GM18499 (cell line): Measurements from ENCODE around the gene ARHGDIB.

Experiments used
- ATAC-seq: cut with Tn5 transposase; IDR thresholded peaks from one replicate; pipeline ENCODE4 v1.9.1; 2021; ENCODE audit warnings: moderate number of reproducible peaks; ENCODE audit not compliant: insufficient read depth, unreplicated experiment

Gene ARHGDIB

DNA sequence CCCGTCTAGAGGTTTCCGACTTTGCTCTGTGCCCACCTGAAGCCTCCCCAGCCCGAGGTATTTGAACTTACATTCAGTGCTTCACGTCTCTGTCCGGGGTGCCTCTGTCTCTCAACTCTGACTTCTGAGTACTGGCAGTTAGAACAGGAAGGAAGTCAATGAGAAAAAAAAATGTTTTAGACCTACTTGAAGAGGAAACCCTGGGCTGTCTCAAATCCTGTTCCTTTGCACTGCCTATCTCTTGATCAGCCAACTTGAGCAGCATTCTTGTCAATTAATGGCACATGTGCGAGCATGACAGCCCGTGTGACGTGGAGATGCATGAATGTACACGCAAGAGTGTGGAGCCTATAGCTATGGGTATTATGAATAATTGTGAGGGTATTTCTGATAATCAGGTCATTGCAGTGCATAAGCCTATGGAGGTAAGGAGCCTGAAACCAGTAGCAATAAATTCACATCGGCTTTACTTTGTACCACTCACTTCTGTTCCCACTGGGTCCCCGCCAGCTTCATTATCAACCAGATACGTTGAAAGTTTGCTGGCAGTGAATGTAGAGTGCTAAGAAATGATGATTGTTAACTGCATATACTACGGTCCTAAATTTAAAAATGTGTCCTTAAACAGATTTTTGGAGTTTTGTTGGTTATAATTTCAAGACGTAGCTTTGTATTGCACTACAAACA lies at the start of gene ARHGDIB:
ARHGDIB (minus strand) TSS at position 136 of the 687 bp plus-strand sequence. CDS start 10,889 bp downstream, outside the sequence.
- peak; percentile 52 for ATAC-seq

DNA sequence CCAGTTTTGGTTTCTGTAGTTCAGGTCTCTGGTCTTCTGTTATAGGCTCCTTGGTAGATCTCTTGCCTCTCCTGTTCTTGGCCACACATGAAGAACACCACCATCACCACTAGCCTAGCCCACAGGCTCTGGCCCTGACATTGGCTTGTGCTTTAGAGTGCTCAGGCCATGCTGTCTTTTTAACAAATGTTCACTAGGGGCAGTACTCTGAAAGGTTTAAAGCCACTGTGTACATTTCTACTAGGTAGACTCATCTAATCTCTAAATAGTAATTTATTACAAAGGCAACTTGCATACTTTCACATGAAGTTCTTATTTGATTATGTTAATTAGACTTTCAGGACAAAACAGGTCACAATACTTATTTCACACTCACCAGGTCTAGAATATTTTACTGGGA lies 49.8 kb upstream of the ARHGDIB start:
- no peak for ATAC-seq

DNA sequence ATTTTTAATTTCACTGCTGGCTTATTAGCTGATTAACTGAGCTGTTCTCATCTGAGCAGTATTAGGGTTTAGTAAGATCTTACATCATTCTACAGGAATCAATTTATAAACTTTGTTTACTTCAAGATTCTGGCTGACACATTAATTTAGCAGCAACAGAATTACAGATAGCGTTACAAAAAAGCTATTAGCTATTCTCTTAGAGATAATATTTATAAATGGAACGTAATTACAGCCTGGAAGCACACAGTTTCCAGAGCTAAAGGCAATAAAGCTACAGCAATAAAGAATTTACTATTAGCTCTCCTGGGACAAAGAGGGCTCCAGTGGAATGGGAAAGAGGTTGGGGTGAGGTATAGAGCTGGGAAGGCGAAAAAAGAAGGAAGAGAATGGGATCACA lies 46.1 kb upstream of the ARHGDIB start:
- ATAC-seq = no peak

DNA sequence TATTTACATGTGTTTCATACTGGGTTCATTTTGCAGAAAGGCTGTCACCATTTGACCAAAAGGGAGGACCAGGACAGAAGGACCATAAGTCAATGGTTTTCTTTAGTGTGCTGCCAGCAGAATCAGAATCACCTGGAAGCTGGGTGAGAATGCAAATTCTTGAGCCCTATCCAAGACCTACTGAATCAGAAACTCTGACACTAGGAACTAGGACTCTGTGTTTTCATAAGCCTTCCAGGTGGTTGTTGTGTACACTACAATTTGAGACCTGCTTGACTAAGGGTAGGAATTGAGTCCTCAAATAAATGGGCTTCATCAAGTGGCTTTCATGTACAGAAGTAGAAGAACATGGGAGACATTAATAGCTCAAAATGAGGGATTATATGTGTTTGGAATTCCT lies 43.7 kb upstream of the ARHGDIB start:
- ATAC-seq = no peak

DNA sequence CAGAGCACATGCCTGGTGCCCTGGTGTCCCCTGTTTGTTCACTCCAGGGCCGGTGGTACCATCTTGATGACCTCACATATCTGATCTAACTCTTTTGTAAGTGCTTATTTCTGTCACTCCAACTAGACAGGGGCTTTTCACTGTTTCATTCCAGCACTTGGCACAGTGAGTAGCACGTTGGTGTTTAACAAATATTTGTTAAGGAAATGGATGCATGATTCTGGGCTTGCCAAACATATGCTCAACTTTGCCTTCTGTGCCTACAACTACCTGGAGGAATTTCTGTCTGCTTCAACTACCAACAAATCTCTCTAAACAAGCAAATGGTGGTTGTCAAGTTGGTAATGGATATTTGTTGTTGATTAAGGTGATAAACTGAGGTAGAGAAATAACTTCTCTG lies 43.0 kb upstream of the ARHGDIB start:
- ATAC-seq = no peak

DNA sequence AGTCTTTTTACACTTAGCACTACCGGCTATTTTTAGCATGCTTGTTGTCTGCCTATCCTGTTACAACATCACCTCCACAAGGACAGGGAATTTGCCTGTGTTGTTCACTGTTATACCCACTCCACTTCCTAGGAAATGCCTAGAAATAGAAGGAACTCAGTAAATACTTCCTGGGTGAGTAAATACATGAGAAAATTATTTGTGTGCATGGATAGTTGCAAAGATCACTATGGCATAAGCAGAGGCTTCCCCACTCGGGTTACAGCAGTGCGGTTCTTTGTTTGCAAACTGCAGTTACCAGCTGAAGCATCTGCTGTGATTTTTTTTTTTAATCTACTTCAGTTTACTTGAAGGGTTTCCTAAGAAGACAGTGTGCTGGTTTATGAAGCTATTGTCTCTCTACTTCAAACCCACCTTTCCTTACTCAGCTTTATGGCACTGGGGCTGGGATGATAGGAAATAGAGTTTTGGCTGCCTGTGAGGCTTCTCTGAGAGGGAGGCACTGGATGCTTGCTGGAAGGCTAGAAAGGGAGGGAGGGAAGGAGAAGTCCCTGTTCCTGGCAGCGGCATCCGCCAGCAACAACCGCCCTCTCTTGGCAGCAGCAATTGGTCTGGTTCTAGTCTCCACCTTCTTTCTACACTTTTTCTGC lies 40.5 kb upstream of the ARHGDIB start:
- no peak for ATAC-seq

DNA sequence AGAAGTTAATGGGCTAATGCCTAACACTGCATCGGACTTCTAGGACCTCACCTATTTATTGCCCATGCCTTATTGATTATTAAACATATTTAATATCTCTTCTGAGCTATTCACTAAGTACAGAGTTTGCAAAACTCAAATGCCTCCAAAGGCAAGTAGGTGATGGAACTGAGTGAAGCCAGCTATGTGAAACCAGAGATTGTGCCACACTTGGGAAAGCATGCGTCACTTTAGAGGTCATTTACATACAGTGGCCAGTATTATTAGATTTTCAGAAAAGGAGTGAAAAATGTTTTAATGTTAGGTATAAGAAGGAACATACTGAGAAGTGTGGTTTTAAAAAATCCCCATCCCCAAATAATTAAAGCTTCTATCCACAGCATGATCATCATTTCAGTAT lies 39.2 kb upstream of the ARHGDIB start:
- ATAC-seq = no peak

DNA sequence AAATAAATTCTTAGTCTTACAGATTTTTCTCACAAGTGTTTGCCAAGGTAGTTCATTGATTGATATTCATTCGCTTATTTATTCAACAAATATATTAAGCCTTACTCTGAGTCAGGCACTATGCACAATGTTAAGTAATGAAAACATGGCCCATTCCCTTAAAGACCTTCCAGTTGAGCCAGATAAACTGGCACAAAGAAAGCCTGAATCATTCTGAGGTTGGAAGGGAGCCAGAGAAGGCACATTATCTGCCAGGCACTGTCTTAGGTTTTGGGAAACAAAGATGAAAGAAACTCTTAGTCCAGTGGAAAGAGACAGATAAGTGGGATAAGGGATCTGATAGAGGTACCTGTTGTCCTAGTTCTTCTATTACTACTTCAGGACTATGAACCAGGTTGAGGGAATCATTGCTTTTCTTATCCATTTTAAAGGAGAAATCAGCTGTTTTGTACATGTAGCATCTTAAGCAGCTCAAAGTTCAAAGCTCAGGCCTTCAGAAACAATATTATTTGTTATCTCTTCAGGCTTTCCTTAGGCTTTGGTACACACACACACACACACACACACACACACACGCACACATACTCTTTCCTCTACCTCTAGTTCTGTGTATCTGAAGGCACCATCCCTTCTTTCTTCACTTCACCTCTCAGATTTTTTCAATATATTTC lies 38.4 kb upstream of the ARHGDIB start:
- no peak for ATAC-seq

DNA sequence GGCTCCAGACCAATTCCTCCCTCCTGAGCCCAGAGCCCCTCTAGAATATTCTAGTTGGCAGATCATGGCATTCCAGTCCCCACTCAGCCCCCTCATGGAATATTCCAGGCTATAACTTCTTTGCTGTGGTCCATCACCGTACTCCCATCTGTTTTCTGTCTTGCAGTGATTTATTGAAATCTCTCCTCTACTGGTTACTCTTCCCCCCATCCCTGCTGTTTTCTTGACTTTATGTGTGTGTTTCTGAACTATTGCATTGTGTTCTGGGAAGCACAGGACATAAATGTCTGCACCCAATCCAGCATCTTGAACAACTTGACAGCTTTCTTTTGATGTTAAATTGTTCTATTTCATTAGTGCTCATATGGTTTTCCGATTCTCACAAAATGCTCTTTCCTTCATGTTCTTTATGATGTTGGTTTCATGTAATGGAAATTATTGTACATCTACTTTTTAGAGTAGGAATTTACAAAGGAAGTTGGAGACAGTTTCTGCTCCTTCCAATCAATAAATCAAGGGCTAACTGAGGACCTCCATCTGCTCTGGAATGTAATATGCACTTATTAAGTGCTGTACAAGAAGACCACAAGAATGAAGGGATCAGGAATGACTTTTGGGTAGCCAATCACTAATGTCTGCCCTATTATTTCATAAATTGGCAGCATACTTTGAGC lies 37.8 kb upstream of the ARHGDIB start:
- no peak for ATAC-seq

DNA sequence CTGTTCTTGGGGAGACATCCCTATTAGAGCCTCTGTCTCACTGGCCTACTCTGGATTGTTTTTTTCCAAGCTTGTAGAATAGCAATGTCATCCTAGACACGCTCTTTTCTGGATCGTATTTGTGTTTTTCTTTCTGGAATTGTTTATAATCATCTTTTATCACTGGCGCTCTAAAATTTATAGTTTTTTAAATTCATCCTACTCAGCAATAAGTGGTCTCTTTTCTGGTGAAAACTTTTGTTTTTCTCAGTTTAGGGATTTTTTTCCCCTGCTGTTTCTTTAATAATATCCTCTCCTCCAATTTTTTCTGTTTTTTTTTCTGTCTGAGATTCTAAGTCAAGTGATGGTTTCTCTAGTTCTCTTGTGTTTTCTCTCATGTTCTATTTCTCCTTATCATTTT lies 36.6 kb upstream of the ARHGDIB start:
- ATAC-seq = no peak

DNA sequence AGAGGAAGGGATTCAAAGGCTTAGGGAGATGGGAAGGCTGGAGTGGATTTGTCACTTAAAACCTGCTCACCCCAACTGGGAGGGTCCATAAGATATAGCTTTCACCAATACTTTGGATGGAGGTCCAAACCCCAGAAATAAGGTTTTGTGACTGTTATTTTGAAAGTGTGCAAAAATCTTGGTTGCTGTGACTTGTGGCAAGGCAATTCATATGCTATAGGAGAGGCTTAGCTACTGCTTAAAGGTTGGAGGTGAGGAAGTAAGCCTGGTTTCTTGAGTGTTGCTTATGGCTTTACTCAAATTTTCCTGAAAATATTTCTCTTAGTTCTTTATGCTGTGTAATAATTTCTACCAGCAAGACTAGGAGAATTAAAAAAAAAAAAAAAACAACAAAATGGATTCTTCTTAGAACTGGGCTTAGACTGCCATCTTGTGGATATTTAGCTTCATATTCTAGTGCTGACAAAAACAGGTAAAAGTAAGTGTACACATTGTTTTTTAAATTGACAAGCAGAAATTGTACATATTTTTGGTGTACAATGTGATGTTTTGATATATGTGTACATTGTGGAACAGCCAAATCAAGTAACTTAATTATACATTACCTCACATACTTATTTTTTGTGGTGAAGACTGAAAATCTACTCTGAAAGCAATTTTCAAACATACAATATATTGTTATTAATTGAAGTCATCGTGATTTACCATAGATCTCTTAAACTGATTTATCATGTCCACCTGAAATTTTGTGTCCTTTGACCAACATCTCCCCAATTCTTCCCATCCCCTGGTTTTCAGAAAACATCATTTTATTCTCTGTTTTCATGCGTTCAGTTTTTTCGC lies 34.4 kb upstream of the ARHGDIB start:
- ATAC-seq = no peak

DNA sequence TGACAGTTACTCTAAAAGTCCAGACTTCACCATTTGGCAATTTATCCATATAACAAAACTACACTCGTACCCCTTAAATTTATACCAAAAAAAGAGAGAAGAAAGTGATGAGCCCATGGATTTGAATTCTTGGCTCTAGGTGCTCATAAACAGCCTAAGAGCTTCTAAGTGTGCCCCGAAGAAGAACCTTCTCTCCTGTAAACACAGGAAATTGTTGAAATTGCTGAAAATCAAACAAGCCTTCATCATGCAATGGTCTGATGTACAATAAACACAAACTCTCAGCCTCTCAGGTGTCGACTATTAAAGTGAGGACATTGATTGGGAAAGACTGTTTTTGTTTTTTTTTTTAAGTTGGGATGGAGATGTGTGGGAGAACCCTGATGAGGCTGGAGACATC lies 33.2 kb upstream of the ARHGDIB start:
- no peak for ATAC-seq

DNA sequence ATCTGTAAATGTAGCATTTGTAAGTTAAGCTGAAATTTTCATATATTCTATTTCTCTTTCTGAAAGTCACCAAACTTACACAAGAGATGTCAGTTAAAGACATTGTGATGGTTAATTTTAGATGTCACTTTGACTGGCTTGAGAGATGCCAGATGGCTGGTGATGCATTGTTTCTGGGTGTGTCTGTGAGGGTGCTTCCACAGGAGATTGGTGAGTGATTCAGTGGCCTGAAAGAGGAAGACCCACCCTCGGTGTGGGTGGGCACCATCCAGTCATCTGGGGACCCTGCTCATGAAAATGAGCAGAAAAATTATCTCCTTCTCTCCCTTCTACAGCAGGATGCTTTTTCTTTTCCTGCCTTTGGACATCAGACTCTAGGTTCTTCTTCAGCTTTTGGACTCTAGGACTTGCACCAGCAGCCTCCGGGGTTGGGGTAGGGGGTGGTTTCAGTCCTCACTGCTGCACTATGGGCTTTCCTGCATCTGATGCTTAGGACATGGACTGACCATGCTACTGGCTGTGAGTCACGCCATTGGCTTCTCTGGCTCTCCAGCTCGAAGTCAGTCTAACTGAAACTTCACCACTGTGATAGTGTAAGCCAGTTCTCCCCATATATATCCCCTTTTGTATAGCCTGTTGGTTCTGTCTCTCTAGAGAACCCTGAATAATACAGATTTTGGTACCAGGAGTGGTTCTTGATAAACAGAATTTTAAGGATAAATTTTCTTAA lies 32.3 kb upstream of the ARHGDIB start:
- no peak for ATAC-seq

DNA sequence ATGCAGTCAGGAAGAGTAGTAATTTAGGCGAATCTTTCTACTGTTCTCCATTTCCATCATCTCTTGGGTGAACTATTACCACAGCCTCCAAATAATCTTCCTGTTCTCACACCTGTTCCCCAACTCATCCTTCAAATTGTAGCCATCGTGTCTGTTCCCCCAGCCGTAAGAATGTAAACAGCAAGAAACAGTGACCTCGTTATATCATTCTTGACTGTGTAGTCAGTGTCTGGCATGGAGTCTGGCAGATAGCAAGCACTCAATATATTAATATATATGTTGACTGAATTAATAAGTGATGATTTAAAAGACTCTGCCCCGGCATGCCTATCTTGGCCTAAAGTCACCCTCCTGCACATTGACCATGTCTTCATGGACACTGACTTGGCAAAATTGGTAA lies 31.7 kb upstream of the ARHGDIB start:
- ATAC-seq = no peak

DNA sequence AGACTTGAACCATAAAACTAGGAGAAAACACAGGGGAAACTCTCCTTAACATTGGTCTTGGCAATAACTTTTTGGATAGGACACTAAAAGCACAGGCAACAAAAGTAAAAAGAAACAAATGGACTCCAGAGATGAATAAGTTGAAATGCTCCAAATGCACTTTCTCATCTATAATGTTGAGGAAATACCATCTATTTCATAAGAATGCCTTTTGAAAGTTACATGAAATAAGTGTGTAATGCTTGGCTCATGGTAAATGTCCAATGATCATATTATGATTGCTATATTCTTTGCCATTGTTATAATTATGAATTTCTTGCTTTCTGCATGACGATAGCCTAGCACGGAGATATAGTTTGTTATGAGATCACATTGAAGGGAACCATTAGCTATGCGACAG lies 31.3 kb upstream of the ARHGDIB start:
- no peak for ATAC-seq

DNA sequence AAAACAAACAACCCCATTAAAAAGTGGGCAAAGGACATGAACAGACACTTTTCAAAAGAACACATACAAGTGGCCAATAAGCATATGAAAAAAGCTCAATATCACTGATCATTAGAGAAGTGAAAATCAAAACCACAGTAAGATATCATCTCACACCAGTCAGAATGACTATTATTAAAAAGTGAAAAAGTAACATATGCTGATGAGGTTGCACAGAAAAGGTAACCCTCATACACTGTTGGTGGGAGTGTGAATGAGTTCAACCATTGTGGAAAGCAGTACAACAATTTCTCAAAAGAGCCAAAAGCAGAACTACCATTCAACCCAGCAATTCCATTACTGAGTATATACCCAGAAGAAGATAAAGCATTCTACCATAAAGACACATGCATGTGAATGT lies 29.7 kb upstream of the ARHGDIB start:
- ATAC-seq = no peak

DNA sequence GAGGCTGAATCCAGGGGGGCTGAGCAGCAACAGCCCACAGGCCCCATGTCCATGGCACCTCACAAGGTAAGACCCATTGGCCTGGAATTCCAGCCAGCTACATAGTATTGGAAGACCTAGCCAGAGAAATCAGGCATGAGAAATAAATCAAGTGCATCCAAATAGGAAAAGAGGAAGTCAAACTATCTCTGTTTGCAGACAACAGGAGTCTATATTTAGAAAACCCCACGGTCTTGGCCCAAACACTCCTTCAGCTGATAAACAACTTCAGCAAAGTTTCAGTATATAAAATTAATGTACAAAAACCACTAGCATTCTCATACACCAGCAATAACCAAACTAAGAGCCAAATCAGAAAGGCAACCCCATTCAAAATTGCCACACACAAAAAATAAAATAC lies 28.4 kb upstream of the ARHGDIB start:
- ATAC-seq = no peak

DNA sequence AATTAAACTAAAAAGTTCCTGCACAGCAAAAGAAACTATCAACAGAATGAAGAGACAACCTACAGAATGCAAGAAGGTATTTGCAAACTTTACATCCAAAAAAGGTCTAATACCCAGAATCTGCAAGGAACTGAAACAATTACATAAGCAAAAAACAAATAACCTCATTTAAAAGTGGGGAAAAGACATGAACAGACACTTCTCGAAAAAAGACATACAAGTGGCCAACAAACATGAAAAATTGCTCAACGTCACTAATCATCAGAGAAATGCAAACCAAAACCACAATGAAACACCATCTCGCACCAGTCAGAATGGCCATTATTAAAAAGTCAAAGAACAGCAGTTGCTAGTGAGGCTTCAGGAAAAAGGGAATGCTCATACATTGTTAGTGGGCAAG lies 26.6 kb upstream of the ARHGDIB start:
- no peak for ATAC-seq

DNA sequence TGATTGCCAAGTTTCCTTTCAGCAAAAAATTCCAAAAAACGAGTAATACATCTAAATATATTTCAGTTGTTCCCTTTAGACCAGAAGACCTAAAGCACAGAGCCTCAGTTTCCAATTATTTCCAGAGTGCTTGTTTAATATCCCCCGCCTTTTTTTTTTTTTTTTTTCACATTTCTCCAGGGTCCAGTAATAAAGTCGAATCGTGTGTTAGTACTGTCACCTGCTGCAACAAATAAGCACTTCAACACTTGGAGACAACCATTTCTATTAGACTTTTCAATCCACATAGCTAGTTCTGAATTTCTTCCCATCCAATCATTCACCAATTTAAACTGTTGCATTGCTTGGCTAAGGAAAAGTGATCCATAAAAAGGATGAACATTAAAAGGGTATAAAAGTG lies 25.0 kb upstream of the ARHGDIB start:
- ATAC-seq = no peak
